Calu3 (cell line): Measurements from ENCODE around the gene KIF26A. TPM values are rescaled to one million over a fixed set of nuclear protein-coding genes. Genes with fewer than 3 reads are reported as not detected.

Experiments used
- BruUV-seq: library from RNA; stranded (reverse); fragments of 400-500 nt; replicated peaks from 2 replicates; lab custom pipeline; 2021; lab: Mats Ljungman, UMichigan
- CTCF ChIA-PET: fragments of 300-600 bp; sonication (Branson Sonifier 250); formaldehyde crosslinking; loops from one replicate; lab custom pipeline; 2022; ENCODE audit warnings: antibody characterized with exemption; lab: Charles Lee
- DNase-seq: peaks from one replicate; pipeline ENCODE4 v3.0.0; 2022
- H3K27ac Mint-ChIP-seq: one replicate; pipeline ENCODE4 v1.8.0; 2022; ENCODE audit warnings: mixed read lengths; ENCODE audit not compliant: unreplicated experiment
- H3K27me3 Mint-ChIP-seq: one replicate; pipeline ENCODE4 v1.8.0; 2022; ENCODE audit warnings: mixed read lengths; ENCODE audit not compliant: unreplicated experiment
- H3K36me3 Mint-ChIP-seq: one replicate; pipeline ENCODE4 v1.8.0; 2022; ENCODE audit warnings: mild to moderate bottlenecking, moderate library complexity, mixed read lengths; ENCODE audit not compliant: insufficient read depth, unreplicated experiment
- H3K4me1 Mint-ChIP-seq: one replicate; pipeline ENCODE4 v1.8.0; 2022; ENCODE audit warnings: mild to moderate bottlenecking, low read depth, mixed read lengths; ENCODE audit not compliant: unreplicated experiment
- H3K4me3 Mint-ChIP-seq: one replicate; pipeline ENCODE4 v1.8.0; 2022; ENCODE audit warnings: mild to moderate bottlenecking, low read depth, moderate library complexity, mixed read lengths; ENCODE audit not compliant: unreplicated experiment
- H3K9me3 Mint-ChIP-seq: one replicate; pipeline ENCODE4 v1.8.0; 2022; ENCODE audit warnings: low read depth, mixed read lengths; ENCODE audit not compliant: unreplicated experiment
- intact Hi-C: fragments of 100-400 bp; cut with micrococcal nuclease; formaldehyde crosslinking; loops from one replicate; pipeline ENCODE4 v1.10.0; 2022; ENCODE audit not compliant: unreplicated experiment
- total RNA-seq: library from RNA; stranded (reverse); gene quantifications from 2 replicates; pipeline ENCODE4 v1.2.3, GENCODE V29; 2022
- TF ChIP-seq, protein P1 (sequence below): fragments of 200-600 bp; IDR thresholded peaks from one replicate; pipeline ENCODE4 v1.8.0; 2022; ENCODE audit warnings: antibody characterized with exemption; ENCODE audit not compliant: unreplicated experiment

KIF26A gene
- total RNA-seq, 1 experiment from 2014 or later = 0.07 TPM

DNA sequence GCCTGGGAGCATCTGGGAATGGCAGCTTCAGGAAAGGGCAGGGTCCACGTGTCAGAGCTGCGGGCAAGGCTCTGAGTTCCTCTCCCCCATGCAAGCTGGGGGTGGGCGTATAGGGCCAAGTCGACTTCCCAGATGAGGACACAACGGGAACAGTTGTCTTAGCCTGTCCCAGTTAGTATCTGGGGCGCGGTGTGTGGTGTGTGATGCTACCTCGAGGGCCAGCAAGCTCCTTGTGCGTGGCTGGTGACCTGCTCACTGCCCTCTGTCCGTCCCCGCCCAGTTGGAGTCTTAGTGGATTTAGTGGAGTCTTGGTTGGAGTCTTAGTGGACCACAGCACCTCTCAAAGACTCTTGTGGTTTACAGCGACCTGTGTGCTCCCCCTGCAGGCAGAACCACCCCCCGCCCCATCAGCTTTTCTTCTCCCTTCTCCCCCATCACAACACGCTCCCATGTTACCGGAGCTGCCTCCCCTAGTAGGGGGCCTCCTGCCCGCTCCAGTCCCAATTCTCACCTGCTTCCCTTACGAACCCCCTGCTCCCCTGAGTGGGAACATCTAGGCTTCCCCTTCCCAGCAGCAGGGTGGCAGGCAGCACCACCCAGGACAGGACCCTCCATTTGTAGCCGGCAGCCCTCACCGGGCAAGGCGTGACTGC, 44.2 kb upstream of the KIF26A start:
- no peak for DNase-seq
- Mint-ChIP-seq H3K4me3 (no peak overlapping the region), H3K36me3 (no peaks in the 10 kb centered on the region), H3K27me3 (peaks cover 32% of the 10 kb centered on the region), H3K9me3 (no peaks in the 10 kb centered on the region), H3K4me1 (peaks cover 8% of the 10 kb centered on the region), H3K27ac (peak overlapping the region; percentile 42)
- intact Hi-C loops = loop anchor here (1.0 kb wide), 1 partner anchor 37 kb away; no protein-coding TSS in a partner anchor
- CTCF ChIA-PET = interaction anchor here (0.8 to 1.6 kb wide), 3 partner anchors 9 to 16 kb away, joined by 4 to 15 read pairs (median 7); no protein-coding TSS in a partner anchor
- TF ChIP-seq, protein P1, sequence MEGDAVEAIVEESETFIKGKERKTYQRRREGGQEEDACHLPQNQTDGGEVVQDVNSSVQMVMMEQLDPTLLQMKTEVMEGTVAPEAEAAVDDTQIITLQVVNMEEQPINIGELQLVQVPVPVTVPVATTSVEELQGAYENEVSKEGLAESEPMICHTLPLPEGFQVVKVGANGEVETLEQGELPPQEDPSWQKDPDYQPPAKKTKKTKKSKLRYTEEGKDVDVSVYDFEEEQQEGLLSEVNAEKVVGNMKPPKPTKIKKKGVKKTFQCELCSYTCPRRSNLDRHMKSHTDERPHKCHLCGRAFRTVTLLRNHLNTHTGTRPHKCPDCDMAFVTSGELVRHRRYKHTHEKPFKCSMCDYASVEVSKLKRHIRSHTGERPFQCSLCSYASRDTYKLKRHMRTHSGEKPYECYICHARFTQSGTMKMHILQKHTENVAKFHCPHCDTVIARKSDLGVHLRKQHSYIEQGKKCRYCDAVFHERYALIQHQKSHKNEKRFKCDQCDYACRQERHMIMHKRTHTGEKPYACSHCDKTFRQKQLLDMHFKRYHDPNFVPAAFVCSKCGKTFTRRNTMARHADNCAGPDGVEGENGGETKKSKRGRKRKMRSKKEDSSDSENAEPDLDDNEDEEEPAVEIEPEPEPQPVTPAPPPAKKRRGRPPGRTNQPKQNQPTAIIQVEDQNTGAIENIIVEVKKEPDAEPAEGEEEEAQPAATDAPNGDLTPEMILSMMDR = no peak
- BruUV-seq = no TSS peak

DNA sequence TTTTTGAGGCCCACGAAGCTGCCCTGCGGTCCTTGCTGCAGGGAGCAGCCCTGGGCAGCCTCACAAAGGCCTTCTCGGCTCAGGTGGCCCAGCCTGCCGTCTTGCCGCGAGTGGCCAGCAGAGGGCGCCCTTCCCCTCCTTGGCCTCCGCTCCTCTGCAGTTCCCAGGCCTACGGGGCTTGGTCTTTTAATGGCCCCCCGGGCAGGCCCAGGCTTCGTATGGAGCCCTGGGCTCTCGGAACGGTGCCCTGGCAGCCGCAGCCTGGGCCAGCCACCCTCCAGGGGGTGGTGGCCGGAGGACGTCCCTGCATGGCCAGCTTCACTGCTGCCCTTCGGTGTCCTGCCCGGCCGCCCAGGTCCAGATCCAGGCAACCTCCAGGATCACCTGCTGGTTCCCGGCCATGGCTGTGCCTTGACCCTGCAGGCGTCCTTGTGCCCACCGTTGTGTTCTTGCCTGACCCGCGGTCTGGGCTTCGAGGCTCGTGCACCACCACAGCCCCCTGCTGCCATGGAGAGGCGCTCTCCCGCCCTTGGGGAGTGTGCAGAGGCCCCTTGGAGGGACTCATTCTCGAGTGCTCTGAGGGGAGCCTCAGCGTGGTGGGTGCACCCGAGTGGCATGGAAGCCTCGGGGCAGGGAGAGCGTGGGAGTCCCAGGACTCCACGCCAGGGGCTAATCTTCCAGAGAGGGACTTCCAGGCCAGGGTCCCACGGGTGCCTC, 43.5 kb upstream of the KIF26A start:
- TF ChIP-seq, protein P1 = peak; percentile 87
- H3K36me3 Mint-ChIP-seq = no peaks in the 10 kb centered on the region
- CTCF ChIA-PET = interaction anchor here (1.2 to 1.6 kb wide), 3 partner anchors 9 to 17 kb away, joined by 3 to 7 read pairs (median 6); no protein-coding TSS in a partner anchor
- no peaks in the 10 kb centered on the region for H3K9me3 Mint-ChIP-seq
- peaks cover 8% of the 10 kb centered on the region for H3K4me1 Mint-ChIP-seq
- peak overlapping the region; percentile 42 for H3K27ac Mint-ChIP-seq
- H3K4me3 Mint-ChIP-seq = no peak overlapping the region
- DNase-seq = peak; percentile 87
- peaks cover 32% of the 10 kb centered on the region for H3K27me3 Mint-ChIP-seq
- intact Hi-C loops = loop anchor here (1.0 kb wide), 1 partner anchor 36 kb away; no protein-coding TSS in a partner anchor
- no TSS peak for BruUV-seq

DNA sequence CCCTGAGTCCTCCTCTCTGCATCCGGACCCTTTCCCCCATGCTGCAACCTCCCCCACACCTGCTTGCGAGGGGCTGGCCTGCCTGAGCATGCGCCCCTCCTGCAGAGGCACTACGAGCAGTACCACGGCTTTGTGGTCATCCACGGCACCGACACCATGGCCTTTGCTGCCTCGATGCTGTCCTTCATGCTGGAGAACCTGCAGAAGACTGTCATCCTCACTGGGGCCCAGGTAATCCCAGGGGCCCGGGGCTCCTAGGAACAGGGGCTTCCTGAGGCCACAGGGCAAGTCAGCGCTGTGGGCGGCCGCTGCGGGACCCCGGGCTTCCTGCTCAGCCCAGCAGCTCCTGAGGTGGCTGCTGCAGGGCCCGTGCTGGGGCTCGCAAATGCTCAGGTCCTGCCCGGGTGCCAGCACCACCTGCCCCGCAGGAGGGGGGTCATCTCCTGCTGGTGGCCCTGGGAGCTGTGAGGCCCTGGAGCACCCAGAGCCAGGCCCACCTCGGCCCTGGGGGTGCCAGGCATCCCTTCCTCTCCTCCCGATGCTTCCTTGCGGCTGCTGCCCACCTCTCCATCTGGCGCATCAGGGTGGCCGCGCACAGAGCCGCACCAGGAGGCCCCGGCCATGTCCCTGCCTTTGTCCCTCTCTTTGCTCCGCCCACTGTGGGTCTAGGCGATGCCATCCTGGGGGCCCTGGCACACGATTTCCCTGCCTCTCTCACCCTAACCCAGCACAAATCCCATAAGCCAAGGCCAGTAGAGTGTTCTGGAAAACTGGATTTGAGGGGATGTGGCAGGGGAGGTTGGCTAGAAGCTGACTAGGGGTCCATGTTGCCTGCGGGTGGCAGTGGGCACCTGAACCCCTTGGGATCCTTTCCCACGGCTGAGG, 42.7 kb upstream of the KIF26A start:
- H3K4me3 Mint-ChIP-seq = no peak overlapping the region
- intact Hi-C loops = no loop called here
- H3K9me3 Mint-ChIP-seq = no peaks in the 10 kb centered on the region
- CTCF ChIA-PET = interaction anchor here (1.2 to 1.3 kb wide), 2 partner anchors 8 to 18 kb away, joined by 3 to 6 read pairs; no protein-coding TSS in a partner anchor
- TF ChIP-seq, protein P1 = no peak
- no TSS peak for BruUV-seq
- DNase-seq = no peak
- H3K4me1 Mint-ChIP-seq = peaks cover 14% of the 10 kb centered on the region
- H3K27me3 Mint-ChIP-seq = peaks cover 32% of the 10 kb centered on the region
- no peak overlapping the region for H3K27ac Mint-ChIP-seq
- H3K36me3 Mint-ChIP-seq = no peaks in the 10 kb centered on the region

DNA sequence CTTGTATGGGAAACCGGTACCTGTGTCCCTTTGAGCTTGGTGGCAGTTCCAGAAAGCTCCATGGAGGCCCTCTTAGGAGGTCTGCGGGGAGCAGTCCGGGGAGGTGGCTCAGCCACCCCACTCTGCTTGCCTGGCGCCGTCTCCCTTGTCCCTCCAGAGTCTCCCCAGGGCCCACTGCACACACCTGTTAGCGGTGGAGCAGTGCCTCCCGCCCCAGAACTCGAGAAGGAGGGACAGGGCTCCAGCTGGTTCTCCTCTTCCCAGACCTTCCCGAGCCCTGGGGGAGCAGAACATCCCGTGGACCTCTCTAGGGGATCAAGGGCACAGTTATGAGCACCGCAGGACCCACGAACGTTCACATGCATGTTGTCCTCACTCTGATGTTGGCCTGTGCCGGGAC, 42.1 kb upstream of the KIF26A start:
- Mint-ChIP-seq H3K36me3 (no peaks in the 10 kb centered on the region), H3K9me3 (no peaks in the 10 kb centered on the region), H3K27me3 (peaks cover 32% of the 10 kb centered on the region), H3K27ac (no peak overlapping the region), H3K4me1 (peaks cover 16% of the 10 kb centered on the region), H3K4me3 (no peak overlapping the region)
- CTCF ChIA-PET = interaction anchor here (1.3 kb wide), 1 partner anchor 19 kb away, joined by 6 read pairs; no protein-coding TSS in a partner anchor
- intact Hi-C loops = no loop called here
- TF ChIP-seq, protein P1 = no peak
- BruUV-seq = no TSS peak
- no peak for DNase-seq
